Measurements from ENCODE around the gene IRF9.

- TF ChIP-seq, protein P1, sequence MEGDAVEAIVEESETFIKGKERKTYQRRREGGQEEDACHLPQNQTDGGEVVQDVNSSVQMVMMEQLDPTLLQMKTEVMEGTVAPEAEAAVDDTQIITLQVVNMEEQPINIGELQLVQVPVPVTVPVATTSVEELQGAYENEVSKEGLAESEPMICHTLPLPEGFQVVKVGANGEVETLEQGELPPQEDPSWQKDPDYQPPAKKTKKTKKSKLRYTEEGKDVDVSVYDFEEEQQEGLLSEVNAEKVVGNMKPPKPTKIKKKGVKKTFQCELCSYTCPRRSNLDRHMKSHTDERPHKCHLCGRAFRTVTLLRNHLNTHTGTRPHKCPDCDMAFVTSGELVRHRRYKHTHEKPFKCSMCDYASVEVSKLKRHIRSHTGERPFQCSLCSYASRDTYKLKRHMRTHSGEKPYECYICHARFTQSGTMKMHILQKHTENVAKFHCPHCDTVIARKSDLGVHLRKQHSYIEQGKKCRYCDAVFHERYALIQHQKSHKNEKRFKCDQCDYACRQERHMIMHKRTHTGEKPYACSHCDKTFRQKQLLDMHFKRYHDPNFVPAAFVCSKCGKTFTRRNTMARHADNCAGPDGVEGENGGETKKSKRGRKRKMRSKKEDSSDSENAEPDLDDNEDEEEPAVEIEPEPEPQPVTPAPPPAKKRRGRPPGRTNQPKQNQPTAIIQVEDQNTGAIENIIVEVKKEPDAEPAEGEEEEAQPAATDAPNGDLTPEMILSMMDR (IDR thresholded peaks at IDR 0.05), result no peak
- no peak for TF ChIP-seq POLR2A (IDR thresholded peaks at IDR 0.05)
Observed at GRCh38 chr14:24149302-24149969, 11.6 kb upstream of the IRF9 start.
